Measurements from ENCODE around the gene EDEM3.

The EDEM3 gene

GRCh38 chr1:184724843-184725242, 29.8 kb downstream of the EDEM3 start:
- no peaks in the 10 kb centered on the region for H3K9me3 ChIP-seq (ENCODE audit: control insufficient read depth, insufficient read depth, low read depth, low read length)
- no peaks in the 10 kb centered on the region for H3K27me3 ChIP-seq (ENCODE audit: control insufficient read depth, insufficient read depth, low read length)
- H3K4me1 ChIP-seq (ENCODE audit: control insufficient read depth, insufficient read depth, low read length), result no peaks in the 10 kb centered on the region
- H3K4me3 ChIP-seq (ENCODE audit: low read depth, low read length), result no peak overlapping the region
- no peak overlapping the region for H3K27ac ChIP-seq (ENCODE audit: low read depth, low read length)
- H3K36me3 ChIP-seq (ENCODE audit: control insufficient read depth, insufficient read depth, low read length), result 0 out of 2 replicates have a peak, but pooled peaks cover 2% of the 10 kb centered on the region
- H3K9ac ChIP-seq (ENCODE audit: low read length), result no peak overlapping the region

GRCh38 chr1:184716158-184716557, 38.5 kb downstream of the EDEM3 start:
- Histone ChIP-seq H3K36me3 (ENCODE audit: control insufficient read depth, insufficient read depth, low read length) (peaks cover 12% of the 10 kb centered on the region; the same call in 1 of the 2 replicates), H3K9ac (ENCODE audit: low read length) (no peak overlapping the region), H3K9me3 (ENCODE audit: control insufficient read depth, insufficient read depth, low read depth, low read length) (no peaks in the 10 kb centered on the region), H3K27ac (ENCODE audit: low read depth, low read length) (no peak overlapping the region), H3K4me3 (ENCODE audit: low read depth, low read length) (no peak overlapping the region), H3K4me1 (ENCODE audit: control insufficient read depth, insufficient read depth, low read length) (no peaks in the 10 kb centered on the region), H3K27me3 (ENCODE audit: control insufficient read depth, insufficient read depth, low read length) (no peaks in the 10 kb centered on the region)

- Histone ChIP-seq H3K9ac (ENCODE audit: low read length) (no peak overlapping the region), H3K27ac (ENCODE audit: low read depth, low read length) (no peak overlapping the region), H3K4me1 (ENCODE audit: control insufficient read depth, insufficient read depth, low read length) (no peaks in the 10 kb centered on the region), H3K4me3 (ENCODE audit: low read depth, low read length) (no peak overlapping the region), H3K27me3 (ENCODE audit: control insufficient read depth, insufficient read depth, low read length) (no peaks in the 10 kb centered on the region), H3K9me3 (ENCODE audit: control insufficient read depth, insufficient read depth, low read depth, low read length) (no peaks in the 10 kb centered on the region), H3K36me3 (ENCODE audit: control insufficient read depth, insufficient read depth, low read length) (peaks cover 19% of the 10 kb centered on the region)
These were observed 45.2 kb downstream of the EDEM3 start for GRCh38 chr1:184709418-184709817.

GRCh38 chr1:184708084-184708676, 46.5 kb downstream of the EDEM3 start:
- no peaks in the 10 kb centered on the region for H3K9me3 ChIP-seq (ENCODE audit: control insufficient read depth, insufficient read depth, low read depth, low read length)
- peaks cover 19% of the 10 kb centered on the region for H3K36me3 ChIP-seq (ENCODE audit: control insufficient read depth, insufficient read depth, low read length)
- H3K27ac ChIP-seq (ENCODE audit: low read depth, low read length), result no peak overlapping the region
- no peak overlapping the region for H3K9ac ChIP-seq (ENCODE audit: low read length)
- no peaks in the 10 kb centered on the region for H3K4me1 ChIP-seq (ENCODE audit: control insufficient read depth, insufficient read depth, low read length)
- no peaks in the 10 kb centered on the region for H3K27me3 ChIP-seq (ENCODE audit: control insufficient read depth, insufficient read depth, low read length)
- H3K4me3 ChIP-seq (ENCODE audit: low read depth, low read length), result no peak overlapping the region

GRCh38 chr1:184705271-184705670, 49.4 kb downstream of the EDEM3 start:
- H3K9ac ChIP-seq (ENCODE audit: low read length), result no peak overlapping the region
- peaks cover 13% of the 10 kb centered on the region for H3K36me3 ChIP-seq (ENCODE audit: control insufficient read depth, insufficient read depth, low read length)
- H3K27me3 ChIP-seq (ENCODE audit: control insufficient read depth, insufficient read depth, low read length), result no peaks in the 10 kb centered on the region
- H3K4me1 ChIP-seq (ENCODE audit: control insufficient read depth, insufficient read depth, low read length), result no peaks in the 10 kb centered on the region
- H3K4me3 ChIP-seq (ENCODE audit: low read depth, low read length), result no peak overlapping the region
- H3K27ac ChIP-seq (ENCODE audit: low read depth, low read length), result no peak overlapping the region
- no peaks in the 10 kb centered on the region for H3K9me3 ChIP-seq (ENCODE audit: control insufficient read depth, insufficient read depth, low read depth, low read length)

GRCh38 chr1:184701816-184702215, 52.8 kb downstream of the EDEM3 start:
- Histone ChIP-seq H3K9me3 (ENCODE audit: control insufficient read depth, insufficient read depth, low read depth, low read length) (no peaks in the 10 kb centered on the region), H3K27ac (ENCODE audit: low read depth, low read length) (no peak overlapping the region), H3K4me3 (ENCODE audit: low read depth, low read length) (no peak overlapping the region), H3K27me3 (ENCODE audit: control insufficient read depth, insufficient read depth, low read length) (no peaks in the 10 kb centered on the region), H3K4me1 (ENCODE audit: control insufficient read depth, insufficient read depth, low read length) (peaks cover 5% of the 10 kb centered on the region; the same call in 1 of the 2 replicates), H3K9ac (ENCODE audit: low read length) (no peak overlapping the region), H3K36me3 (ENCODE audit: control insufficient read depth, insufficient read depth, low read length) (peaks cover 6% of the 10 kb centered on the region)

- Histone ChIP-seq H3K4me1 (ENCODE audit: control insufficient read depth, insufficient read depth, low read length) (peaks cover 15% of the 10 kb centered on the region), H3K27ac (ENCODE audit: low read depth, low read length) (no peak overlapping the region), H3K36me3 (ENCODE audit: control insufficient read depth, insufficient read depth, low read length) (no peaks in the 10 kb centered on the region), H3K9me3 (ENCODE audit: control insufficient read depth, insufficient read depth, low read depth, low read length) (no peaks in the 10 kb centered on the region), H3K27me3 (ENCODE audit: control insufficient read depth, insufficient read depth, low read length) (no peaks in the 10 kb centered on the region), H3K4me3 (ENCODE audit: low read depth, low read length) (no peak overlapping the region), H3K9ac (ENCODE audit: low read length) (no peak overlapping the region)
These were observed 55.7 kb downstream of the EDEM3 start for GRCh38 chr1:184698969-184699368.

- H3K9ac ChIP-seq (ENCODE audit: low read length), result no peak overlapping the region
- no peaks in the 10 kb centered on the region for H3K27me3 ChIP-seq (ENCODE audit: control insufficient read depth, insufficient read depth, low read length)
- H3K4me3 ChIP-seq (ENCODE audit: low read depth, low read length), result no peak overlapping the region
- H3K9me3 ChIP-seq (ENCODE audit: control insufficient read depth, insufficient read depth, low read depth, low read length), result no peaks in the 10 kb centered on the region
- H3K4me1 ChIP-seq (ENCODE audit: control insufficient read depth, insufficient read depth, low read length), result peaks cover 15% of the 10 kb centered on the region
- H3K27ac ChIP-seq (ENCODE audit: low read depth, low read length), result no peak overlapping the region
- no peaks in the 10 kb centered on the region for H3K36me3 ChIP-seq (ENCODE audit: control insufficient read depth, insufficient read depth, low read length)
These were observed 56.6 kb downstream of the EDEM3 start for GRCh38 chr1:184698016-184698415.

GRCh38 chr1:184696403-184696802, 58.3 kb downstream of the EDEM3 start:
- no peak overlapping the region for H3K4me3 ChIP-seq (ENCODE audit: low read depth, low read length)
- H3K9me3 ChIP-seq (ENCODE audit: control insufficient read depth, insufficient read depth, low read depth, low read length), result no peaks in the 10 kb centered on the region
- no peaks in the 10 kb centered on the region for H3K27me3 ChIP-seq (ENCODE audit: control insufficient read depth, insufficient read depth, low read length)
- peaks cover 15% of the 10 kb centered on the region for H3K4me1 ChIP-seq (ENCODE audit: control insufficient read depth, insufficient read depth, low read length)
- H3K9ac ChIP-seq (ENCODE audit: low read length), result no peak overlapping the region
- peak overlapping the region; percentile 25; the same call in 1 of the 2 replicates for H3K27ac ChIP-seq (ENCODE audit: low read depth, low read length)
- no peaks in the 10 kb centered on the region for H3K36me3 ChIP-seq (ENCODE audit: control insufficient read depth, insufficient read depth, low read length)

GRCh38 chr1:184695023-184695422, 59.6 kb downstream of the EDEM3 start:
- H3K27ac ChIP-seq (ENCODE audit: low read depth, low read length), result no peak overlapping the region
- H3K9me3 ChIP-seq (ENCODE audit: control insufficient read depth, insufficient read depth, low read depth, low read length), result no peaks in the 10 kb centered on the region
- H3K9ac ChIP-seq (ENCODE audit: low read length), result no peak overlapping the region
- peaks cover 15% of the 10 kb centered on the region for H3K4me1 ChIP-seq (ENCODE audit: control insufficient read depth, insufficient read depth, low read length)
- no peaks in the 10 kb centered on the region for H3K27me3 ChIP-seq (ENCODE audit: control insufficient read depth, insufficient read depth, low read length)
- H3K36me3 ChIP-seq (ENCODE audit: control insufficient read depth, insufficient read depth, low read length), result no peaks in the 10 kb centered on the region
- H3K4me3 ChIP-seq (ENCODE audit: low read depth, low read length), result no peak overlapping the region

- no peaks in the 10 kb centered on the region for H3K36me3 ChIP-seq (ENCODE audit: control insufficient read depth, insufficient read depth, low read length)
- H3K27me3 ChIP-seq (ENCODE audit: control insufficient read depth, insufficient read depth, low read length), result no peaks in the 10 kb centered on the region
- H3K4me3 ChIP-seq (ENCODE audit: low read depth, low read length), result no peak overlapping the region
- H3K27ac ChIP-seq (ENCODE audit: low read depth, low read length), result no peak overlapping the region
- peaks cover 10% of the 10 kb centered on the region for H3K4me1 ChIP-seq (ENCODE audit: control insufficient read depth, insufficient read depth, low read length)
- no peak overlapping the region for H3K9ac ChIP-seq (ENCODE audit: low read length)
- no peaks in the 10 kb centered on the region for H3K9me3 ChIP-seq (ENCODE audit: control insufficient read depth, insufficient read depth, low read depth, low read length)
These were observed 61.6 kb downstream of the EDEM3 start for GRCh38 chr1:184693011-184693410.

Measured in HUES6 (cell line).